Measurements from ENCODE around the gene ISOC1.

- TF ChIP-seq CTCF (IDR thresholded peaks at IDR 0.05; ENCODE audit: poor library complexity, severe bottlenecking) (no peak), SMC3 (conservative IDR thresholded peaks at IDR 0.05; ENCODE audit: poor library complexity) (no peak), POLR2AphosphoS5 (IDR thresholded peaks at IDR 0.05) (no peak), EP300 (conservative IDR thresholded peaks at IDR 0.05; ENCODE audit: poor library complexity, severe bottlenecking) (no peak), TAF1 (IDR thresholded peaks at IDR 0.05; ENCODE audit: low read depth) (no peak), EZH2 (IDR thresholded peaks at IDR 0.05; ENCODE audit: borderline replicate concordance, insufficient read depth, low read length, poor library complexity, severe bottlenecking) (no peak)
These were observed 28.8 kb upstream of the ISOC1 start for GRCh38 chr5:129065721-129066120.

Measured in neural cell (in vitro differentiated cells).